GM19438 (cell line): ENCODE data around the gene PHPT1.
A peak's percentile ranks its signal among the peaks of the same experiment; 100 is the strongest.

Source experiments
- ATAC-seq: cut with Tn5 transposase; IDR thresholded peaks from one replicate; pipeline ENCODE4 v1.9.1; 2021; ENCODE audit warnings: low read depth; ENCODE audit not compliant: unreplicated experiment

PHPT1 gene

DNA sequence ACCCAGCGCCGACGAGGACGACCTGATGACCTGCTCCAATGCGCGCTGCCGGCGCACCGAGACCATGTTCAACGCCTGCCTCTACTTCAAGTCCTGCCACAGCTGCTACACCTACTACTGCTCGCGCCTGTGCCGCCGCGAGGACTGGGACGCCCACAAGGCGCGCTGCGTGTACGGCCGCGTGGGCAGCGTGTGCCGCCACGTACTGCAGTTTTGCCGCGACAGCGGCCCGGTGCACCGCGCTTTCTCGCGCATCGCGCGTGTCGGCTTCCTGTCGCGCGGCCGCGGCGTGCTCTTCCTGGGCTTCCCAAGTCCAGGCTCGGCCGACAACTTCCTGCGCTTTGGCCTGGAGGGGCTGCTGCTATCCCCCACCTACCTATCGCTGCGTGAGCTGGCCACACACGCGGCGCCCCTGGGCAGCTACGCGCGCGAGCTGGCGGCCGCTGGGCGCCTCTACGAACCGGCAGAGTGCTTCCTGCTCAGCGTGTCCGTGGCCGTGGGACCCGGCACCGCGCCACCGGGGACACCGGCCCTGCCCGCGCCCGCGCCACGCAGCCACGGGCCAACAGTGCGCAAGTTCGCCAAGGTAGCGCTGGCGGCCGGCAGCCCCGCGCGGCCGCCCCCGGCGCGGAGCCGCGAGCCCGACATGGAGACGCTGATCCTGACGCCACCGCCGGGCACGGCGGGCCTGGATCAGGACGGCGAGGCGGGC lies 2.7 kb upstream of the PHPT1 start:
- no peak for ATAC-seq

GRCh38 chr9:136847088-136847825 lies 2.0 kb upstream of the PHPT1 start:
- ATAC-seq = no peak

DNA sequence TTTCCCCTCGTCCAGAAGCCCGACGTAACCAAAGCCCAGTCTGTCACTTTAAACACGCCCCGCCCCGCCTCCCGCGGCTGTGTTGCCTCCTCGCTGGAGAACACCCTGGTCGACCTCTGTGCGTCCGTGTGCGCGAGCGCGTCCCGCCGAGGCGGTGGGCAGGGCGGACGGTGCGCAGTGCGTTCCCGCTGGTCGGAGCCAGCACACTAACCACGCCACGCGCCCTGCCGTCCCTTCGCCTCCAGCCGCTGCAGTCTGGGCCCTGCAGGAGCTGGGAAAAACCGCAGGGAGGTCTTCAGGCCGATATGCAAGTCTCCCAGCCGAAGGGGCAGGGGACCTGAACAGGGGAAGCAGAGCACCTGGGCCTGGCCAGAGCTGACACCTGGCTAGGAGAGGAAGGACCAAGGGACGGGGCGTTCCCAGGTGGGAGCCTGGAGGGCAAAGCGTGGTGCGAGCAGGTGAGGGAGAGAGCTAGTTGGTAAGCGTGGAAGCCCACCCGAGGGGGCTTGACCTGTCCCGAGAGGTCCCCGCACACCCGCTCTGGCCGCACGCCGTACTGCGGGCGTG lies 1.3 kb upstream of the PHPT1 start:
- no peak for ATAC-seq

GRCh38 chr9:136848393-136849037 lies 694 bp upstream of the PHPT1 start:
- ATAC-seq = peak; percentile 3

DNA sequence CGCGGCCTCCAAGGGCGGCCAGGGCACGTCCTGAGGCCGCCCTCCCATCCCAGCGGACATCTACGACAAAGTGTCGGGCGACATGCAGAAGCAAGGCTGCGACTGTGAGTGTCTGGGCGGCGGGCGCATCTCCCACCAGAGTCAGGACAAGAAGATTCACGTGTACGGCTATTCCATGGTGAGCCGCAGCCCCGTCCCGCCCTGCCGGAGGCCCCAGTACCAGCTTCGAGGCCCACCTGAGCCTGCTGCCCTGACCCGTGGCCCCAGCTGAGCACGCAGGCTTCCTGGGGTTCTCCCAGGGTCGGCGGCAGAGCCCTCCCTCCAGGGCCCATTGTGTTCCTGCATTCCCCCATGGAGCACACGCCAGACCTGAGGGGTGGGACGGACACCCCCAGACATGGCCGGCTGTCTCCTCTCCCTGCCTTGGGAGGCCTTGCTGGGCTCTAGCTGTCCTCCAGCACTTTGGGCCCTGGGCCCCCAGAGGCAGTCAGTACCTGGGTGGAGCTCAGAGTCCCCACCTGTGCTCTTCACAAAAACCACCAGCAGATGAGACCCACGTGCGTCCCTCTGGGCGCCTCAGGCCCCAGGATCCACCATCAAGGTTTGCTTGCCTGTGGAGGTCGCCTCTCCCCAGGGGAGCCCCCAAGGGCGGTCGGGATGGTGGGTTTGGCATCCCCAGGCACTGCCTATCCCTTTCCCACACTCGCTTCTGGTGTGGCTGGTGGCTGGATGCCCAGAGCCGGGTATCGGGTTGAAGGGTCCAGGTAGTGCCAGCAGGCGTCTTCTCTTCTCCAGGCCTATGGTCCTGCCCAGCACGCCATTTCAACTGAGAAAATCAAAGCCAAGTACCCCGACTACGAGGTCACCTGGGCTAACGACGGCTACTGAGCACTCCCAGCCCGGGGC lies 1.0 kb downstream of the PHPT1 start:
- ATAC-seq = no peak

GRCh38 chr9:136850866-136851775 lies 1.9 kb downstream of the PHPT1 start:
- no peak for ATAC-seq

- no peak for ATAC-seq
Observed at GRCh38 chr9:136851941-136852663, 2.9 kb downstream of the PHPT1 start, which contains the start of gene MAMDC4. Gene MAMDC4 (plus strand): TSS chr9:136852346. CDS start chr9:136852417, 71 bp downstream.

DNA sequence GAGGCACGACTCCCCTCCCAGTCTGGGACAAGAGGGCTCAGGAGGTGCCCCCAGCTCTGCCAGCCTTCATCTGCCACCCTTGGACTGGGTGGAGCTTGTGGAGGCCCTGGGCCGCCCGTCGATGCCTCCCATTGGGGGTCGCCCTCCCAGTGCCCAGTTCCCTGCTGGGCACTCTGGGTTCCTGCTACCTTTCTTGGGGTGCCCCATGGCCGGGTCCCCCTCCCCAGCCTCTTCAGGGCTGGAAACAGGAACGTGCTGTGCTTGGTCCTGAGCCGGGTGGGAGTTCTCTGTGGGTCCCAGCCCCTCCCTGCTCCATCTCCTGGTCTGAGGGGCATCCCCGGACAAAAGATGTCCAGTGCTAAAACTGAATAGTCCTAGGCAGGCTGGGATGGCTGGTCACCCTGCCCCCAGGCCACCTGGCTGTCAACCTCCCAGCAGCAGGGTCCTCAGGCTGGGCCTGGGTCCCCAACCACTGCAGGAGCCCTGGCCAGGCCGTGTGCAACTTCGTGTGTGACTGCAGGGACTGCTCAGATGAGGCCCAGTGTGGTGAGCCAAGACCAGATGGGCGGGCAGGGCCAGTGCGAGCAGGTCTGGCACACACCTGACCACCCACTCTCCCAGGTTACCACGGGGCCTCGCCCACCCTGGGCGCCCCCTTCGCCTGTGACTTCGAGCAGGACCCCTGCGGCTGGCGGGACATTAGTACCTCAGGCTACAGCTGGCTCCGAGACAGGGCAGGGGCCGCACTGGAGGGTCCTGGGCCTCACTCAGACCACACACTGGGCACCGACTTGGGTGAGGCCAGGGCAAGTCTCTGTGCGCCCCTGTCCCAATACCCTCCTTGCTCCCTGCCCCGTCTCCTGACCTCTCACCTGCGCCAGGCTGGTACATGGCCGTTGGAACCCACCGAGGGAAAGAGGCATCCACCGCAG lies 3.7 kb downstream of the PHPT1 start:
- ATAC-seq = no peak

- no peak for ATAC-seq
Observed at GRCh38 chr9:136853596-136854112, 4.4 kb downstream of the PHPT1 start.

- no peak for ATAC-seq
Observed at GRCh38 chr9:136854113-136854841, 5.1 kb downstream of the PHPT1 start.

GRCh38 chr9:136854842-136855460 lies 5.7 kb downstream of the PHPT1 start:
- no peak for ATAC-seq

- ATAC-seq = no peak
Observed at GRCh38 chr9:136855461-136856078, 6.4 kb downstream of the PHPT1 start.

- ATAC-seq = no peak
Observed at GRCh38 chr9:136856079-136856476, 6.9 kb downstream of the PHPT1 start.

DNA sequence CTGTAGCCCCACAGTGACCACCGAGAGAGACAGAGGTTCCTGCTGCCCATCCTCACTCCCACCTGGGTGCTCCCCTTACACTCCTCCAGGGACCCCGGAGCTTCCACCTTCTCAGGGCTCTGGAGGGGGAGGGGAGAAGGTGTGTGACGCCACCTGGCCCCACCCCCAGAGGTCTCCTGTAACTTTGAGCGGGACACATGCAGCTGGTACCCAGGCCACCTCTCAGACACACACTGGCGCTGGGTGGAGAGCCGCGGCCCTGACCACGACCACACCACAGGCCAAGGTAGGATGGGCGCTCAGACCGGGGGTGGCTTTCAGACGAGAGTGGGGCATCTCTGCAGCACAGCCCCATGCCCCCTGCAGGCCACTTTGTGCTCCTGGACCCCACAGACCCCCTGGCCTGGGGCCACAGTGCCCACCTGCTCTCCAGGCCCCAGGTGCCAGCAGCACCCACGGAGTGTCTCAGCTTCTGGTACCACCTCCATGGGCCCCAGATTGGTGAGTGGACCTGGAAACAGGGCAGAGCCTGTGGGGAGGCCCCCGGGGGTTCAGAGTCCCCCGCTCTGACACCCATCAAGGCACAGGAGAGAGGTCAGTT lies 7.4 kb downstream of the PHPT1 start:
- no peak for ATAC-seq

DNA sequence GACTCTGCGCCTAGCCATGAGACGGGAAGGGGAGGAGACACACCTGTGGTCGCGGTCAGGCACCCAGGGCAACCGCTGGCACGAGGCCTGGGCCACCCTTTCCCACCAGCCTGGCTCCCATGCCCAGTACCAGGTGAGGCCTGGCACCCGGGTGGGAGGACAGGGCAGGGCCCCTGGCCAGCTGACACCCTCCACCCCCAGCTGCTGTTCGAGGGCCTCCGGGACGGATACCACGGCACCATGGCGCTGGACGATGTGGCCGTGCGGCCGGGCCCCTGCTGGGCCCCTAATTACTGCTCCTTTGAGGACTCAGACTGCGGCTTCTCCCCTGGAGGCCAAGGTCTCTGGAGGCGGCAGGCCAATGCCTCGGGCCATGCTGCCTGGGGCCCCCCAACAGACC lies 8.0 kb downstream of the PHPT1 start:
- no peak for ATAC-seq
